Hepatocyte (in vitro differentiated cells): Measurements from ENCODE around the gene SFRP5. TPM values are rescaled to one million over a fixed set of nuclear protein-coding genes. Genes with fewer than 3 reads are reported as not detected.

Experiments
- DNase-seq: peaks from one replicate; pipeline ENCODE4 v3.0.0-alpha.2; 2016; ENCODE audit warnings: low spot score
- H2AFZ ChIP-seq: fragments of 200-600 bp; sonication (generic); 2 replicates; pipeline ENCODE4 v1.6.0; 2016; ENCODE audit warnings: antibody characterized with exemption, mild to moderate bottlenecking
- H3K27ac ChIP-seq: fragments of 200-600 bp; sonication (generic); 2 replicates; pipeline ENCODE4 v1.5.1; 2016; ENCODE audit warnings: mild to moderate bottlenecking
- H3K27me3 ChIP-seq: fragments of 200-600 bp; sonication (generic); 2 replicates; pipeline ENCODE4 v1.6.1; 2016
- H3K36me3 ChIP-seq: fragments of 200-600 bp; sonication (generic); replicated peaks from 2 replicates; pipeline ENCODE4 v1.5.1; 2016; ENCODE audit warnings: low read depth; ENCODE audit not compliant: insufficient read depth
- H3K4me1 ChIP-seq: fragments of 200-600 bp; sonication (generic); 2 replicates; pipeline ENCODE4 v1.5.1; 2016; ENCODE audit warnings: mild to moderate bottlenecking, moderate library complexity; ENCODE audit not compliant: insufficient read depth
- H3K4me2 ChIP-seq: fragments of 200-600 bp; sonication (generic); 2 replicates; pipeline ENCODE4 v1.6.0; 2016
- H3K4me3 ChIP-seq: fragments of 200-600 bp; sonication (generic); 2 replicates; pipeline ENCODE4 v1.5.1; 2016; ENCODE audit warnings: mild to moderate bottlenecking
- H3K79me2 ChIP-seq: fragments of 200-600 bp; sonication (generic); 2 replicates; pipeline ENCODE4 v1.6.0; 2017; ENCODE audit warnings: mild to moderate bottlenecking
- H3K9me2 ChIP-seq: fragments of 200-600 bp; sonication (generic); replicated peaks from 2 replicates; pipeline ENCODE4 v1.6.0; 2017; ENCODE audit warnings: mild to moderate bottlenecking; ENCODE audit not compliant: insufficient read depth
- H3K9me3 ChIP-seq: fragments of 200-600 bp; sonication (generic); 2 replicates; pipeline ENCODE4 v1.5.1; 2016; ENCODE audit warnings: low read depth, mild to moderate bottlenecking
- H4K20me1 ChIP-seq: fragments of 200-600 bp; sonication (generic); 2 replicates; pipeline ENCODE4 v1.6.0; 2016; ENCODE audit warnings: mild to moderate bottlenecking; ENCODE audit not compliant: insufficient read depth, poor library complexity, severe bottlenecking
- EZH2 ChIP-seq: fragments of 200-600 bp; sonication (generic); IDR thresholded peaks from 2 replicates; pipeline ENCODE4 v1.6.1; 2016; ENCODE audit warnings: antibody characterized with exemption, mild to moderate bottlenecking, borderline replicate concordance
- EZH2phosphoT487 ChIP-seq: fragments of 200-600 bp; sonication (generic); IDR thresholded peaks from one replicate; pipeline ENCODE4 v1.6.1; 2018; ENCODE audit warnings: antibody characterized with exemption, mild to moderate bottlenecking, low read depth, moderate library complexity; ENCODE audit not compliant: unreplicated experiment, severe bottlenecking
- WGBS: methylation state at CpG from one replicate; pipeline ENCODE4 v1.1.6; 2016; ENCODE audit warnings: low lambda C conversion rate; ENCODE audit errors: missing lambda C conversion rate; 5-methylcytosine and 5-hydroxymethylcytosine counted together
- polyA plus RNA-seq: library from polyadenylated mRNA; unstranded; fragments of >200 nt; fragmentation: Nextera tagmentation; extraction: Ambion mirVana; gene quantifications from 2 replicates; pipeline ENCODE4 v1.2.1, GENCODE V29; 2016
- total RNA-seq: library from RNA; depleted of rRNA; stranded (reverse); fragments of >200 nt; gene quantifications from 2 replicates; pipeline ENCODE4 v1.2.3, GENCODE V29; 2014
- TF ChIP-seq, protein P1 (sequence below): fragments of 200-600 bp; sonication (generic); IDR thresholded peaks from 2 replicates; pipeline ENCODE4 v1.5.1; 2016; ENCODE audit warnings: antibody characterized with exemption, mild to moderate bottlenecking; ENCODE audit not compliant: poor library complexity

SFRP5 gene
- total and polyA plus RNA-seq, 2 experiments from 2014 or later = 17.2 to 48.9 TPM

DNA sequence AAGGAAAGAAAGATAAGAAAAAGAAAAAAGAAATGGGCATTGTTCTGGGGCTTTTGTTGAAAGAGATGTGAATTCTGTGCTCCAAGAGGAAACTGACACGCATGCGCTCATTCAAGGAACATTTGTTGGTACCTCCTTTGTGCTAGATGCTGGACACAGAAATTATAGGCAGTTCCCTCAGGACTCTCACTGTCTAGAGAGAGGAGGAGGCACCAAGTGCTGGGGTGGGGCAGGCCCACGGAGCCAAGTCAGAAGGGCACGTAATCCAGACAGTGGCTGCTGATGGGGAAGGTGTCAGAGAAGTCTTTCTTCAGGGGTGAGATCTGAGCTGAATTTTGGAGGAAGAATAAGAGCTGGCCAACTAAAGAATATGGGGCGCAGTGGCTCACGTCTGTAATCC lies 37.8 kb downstream of the SFRP5 start:
- Histone ChIP-seq H3K36me3 (no peaks in the 10 kb centered on the region), H3K4me3 (no peak overlapping the region), H3K4me2 (no peak overlapping the region), H3K9me3 (no peaks in the 10 kb centered on the region), H4K20me1 (no peaks in the 10 kb centered on the region), H2AFZ (no peak overlapping the region), H3K27ac (no peak overlapping the region), H3K9me2 (no peaks in the 10 kb centered on the region), H3K4me1 (peaks cover 8% of the 10 kb centered on the region), H3K27me3 (no peaks in the 10 kb centered on the region), H3K79me2 (peaks cover 14% of the 10 kb centered on the region)
- 94% methylated on average over 6 of the region's 6 CpGs for WGBS
- no peak for DNase-seq
- TF ChIP-seq EZH2 (no peak), EZH2phosphoT487 (no peak)
- TF ChIP-seq, protein P1, sequence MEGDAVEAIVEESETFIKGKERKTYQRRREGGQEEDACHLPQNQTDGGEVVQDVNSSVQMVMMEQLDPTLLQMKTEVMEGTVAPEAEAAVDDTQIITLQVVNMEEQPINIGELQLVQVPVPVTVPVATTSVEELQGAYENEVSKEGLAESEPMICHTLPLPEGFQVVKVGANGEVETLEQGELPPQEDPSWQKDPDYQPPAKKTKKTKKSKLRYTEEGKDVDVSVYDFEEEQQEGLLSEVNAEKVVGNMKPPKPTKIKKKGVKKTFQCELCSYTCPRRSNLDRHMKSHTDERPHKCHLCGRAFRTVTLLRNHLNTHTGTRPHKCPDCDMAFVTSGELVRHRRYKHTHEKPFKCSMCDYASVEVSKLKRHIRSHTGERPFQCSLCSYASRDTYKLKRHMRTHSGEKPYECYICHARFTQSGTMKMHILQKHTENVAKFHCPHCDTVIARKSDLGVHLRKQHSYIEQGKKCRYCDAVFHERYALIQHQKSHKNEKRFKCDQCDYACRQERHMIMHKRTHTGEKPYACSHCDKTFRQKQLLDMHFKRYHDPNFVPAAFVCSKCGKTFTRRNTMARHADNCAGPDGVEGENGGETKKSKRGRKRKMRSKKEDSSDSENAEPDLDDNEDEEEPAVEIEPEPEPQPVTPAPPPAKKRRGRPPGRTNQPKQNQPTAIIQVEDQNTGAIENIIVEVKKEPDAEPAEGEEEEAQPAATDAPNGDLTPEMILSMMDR = no peak

GRCh38 chr10:97733256-97733655 lies 38.5 kb downstream of the SFRP5 start:
- peaks cover 5% of the 10 kb centered on the region for H3K4me1 ChIP-seq
- no peak overlapping the region for H3K27ac ChIP-seq
- H3K79me2 ChIP-seq = peaks cover 6% of the 10 kb centered on the region
- no peaks in the 10 kb centered on the region for H3K27me3 ChIP-seq
- H3K4me3 ChIP-seq = no peak overlapping the region
- no peaks in the 10 kb centered on the region for H4K20me1 ChIP-seq
- H3K9me2 ChIP-seq = no peaks in the 10 kb centered on the region
- H3K36me3 ChIP-seq = no peaks in the 10 kb centered on the region
- H3K9me3 ChIP-seq = no peaks in the 10 kb centered on the region
- no peak overlapping the region for H2AFZ ChIP-seq
- WGBS = 81% methylated on average over 5 of the region's 5 CpGs
- no peak for DNase-seq
- no peak overlapping the region for H3K4me2 ChIP-seq
- no peak for TF ChIP-seq EZH2phosphoT487
- TF ChIP-seq, protein P1 = no peak
- TF ChIP-seq EZH2 = no peak

- no peak for DNase-seq
- no peaks in the 10 kb centered on the region for H3K9me3 ChIP-seq
- no peaks in the 10 kb centered on the region for H3K4me1 ChIP-seq
- H3K4me3 ChIP-seq = no peak overlapping the region
- TF ChIP-seq EZH2phosphoT487 = no peak
- TF ChIP-seq, protein P1 = no peak
- TF ChIP-seq EZH2 = no peak
- no peaks in the 10 kb centered on the region for H4K20me1 ChIP-seq
- H3K27ac ChIP-seq = no peak overlapping the region
- H3K9me2 ChIP-seq = no peaks in the 10 kb centered on the region
- WGBS = 68% methylated on average over 4 of the region's 4 CpGs
- H3K27me3 ChIP-seq = no peaks in the 10 kb centered on the region
- no peak overlapping the region for H2AFZ ChIP-seq
- no peak overlapping the region for H3K4me2 ChIP-seq
- no peaks in the 10 kb centered on the region for H3K79me2 ChIP-seq
- H3K36me3 ChIP-seq = no peaks in the 10 kb centered on the region
Measured at GRCh38 chr10:97732052-97732359, 39.8 kb downstream of the SFRP5 start.
